GOT3 (cell line): ENCODE results near the gene M1AP.

Source experiments
- DNase-seq: peaks from one replicate; lab custom pipeline; 2025; ENCODE audit warnings: mixed read lengths; lab: John Stamatoyannopoulos, UW

Gene M1AP

GRCh38 chr2:74525717-74526648 lies 122.1 kb downstream of the M1AP start, which contains the start of gene DQX1:
Gene DQX1, minus strand, starts transcription at chr2:74526231. Its CDS starts 502 bp downstream, at chr2:74525729.
- no peak for DNase-seq

GRCh38 chr2:74524955-74525716 lies 123.0 kb downstream of the M1AP start:
- DNase-seq = no peak

- DNase-seq = no peak
Observed at GRCh38 chr2:74524005-74524404, 124.1 kb downstream of the M1AP start.

- no peak for DNase-seq
Observed at GRCh38 chr2:74522516-74522915, 125.6 kb downstream of the M1AP start.

- DNase-seq = no peak
Observed at GRCh38 chr2:74516650-74517049, 131.5 kb downstream of the M1AP start.

GRCh38 chr2:74515981-74516633 lies 132.0 kb downstream of the M1AP start:
- peak; percentile 24 for DNase-seq

GRCh38 chr2:74515271-74515980 lies 132.7 kb downstream of the M1AP start:
- DNase-seq = no peak

- DNase-seq = no peak
Observed at GRCh38 chr2:74514368-74515270, 133.5 kb downstream of the M1AP start, which contains the start of gene TLX2. Gene TLX2, plus strand, starts transcription at chr2:74514450. Its CDS starts 357 bp downstream, at chr2:74514807.

- no peak for DNase-seq
Observed at GRCh38 chr2:74513605-74514367, 134.3 kb downstream of the M1AP start.

GRCh38 chr2:74512744-74513604 lies 135.2 kb downstream of the M1AP start:
- no peak for DNase-seq

- DNase-seq = no peak
Observed at GRCh38 chr2:74511104-74511989, 136.8 kb downstream of the M1AP start.

GRCh38 chr2:74510272-74510671 lies 137.9 kb downstream of the M1AP start:
- no peak for DNase-seq

GRCh38 chr2:74507926-74508520 lies 140.1 kb downstream of the M1AP start:
- peak; percentile 34 for DNase-seq
